Sigmoid colon (tissue), 7 donors: ENCODE results near the gene ZNF835. TPM values are rescaled to one million over a fixed set of nuclear protein-coding genes. Genes with fewer than 3 reads are reported as not detected.

Experiments used
- DNase-seq: peaks from one replicate; pipeline ENCODE4 v3.0.0-alpha.2; 2019
- H3K27ac ChIP-seq, 4 donors: fragments of 200-600 bp; sonication (generic); one replicate each; pipeline ENCODE4 v1.5.1; 2016 to 2019; ENCODE audit warnings: mild to moderate bottlenecking in 1 of 4
- H3K27me3 ChIP-seq, 3 donors: fragments of 200-600 bp; sonication (generic); one replicate each; pipeline ENCODE4 v1.5.1; 2019; ENCODE audit warnings: mild to moderate bottlenecking in 1 of 3
- H3K36me3 ChIP-seq, 4 donors: fragments of 200-600 bp; sonication (generic); one replicate each; pipeline ENCODE4 v1.5.1; 2016 to 2019
- H3K4me1 ChIP-seq, 4 donors: fragments of 200-600 bp; sonication (generic); one replicate each; pipeline ENCODE4 v1.5.1; 2017 to 2019
- H3K4me3 ChIP-seq, 4 donors: fragments of 200-600 bp; sonication (generic); one replicate each; pipeline ENCODE4 v1.5.1; 2017 to 2019; ENCODE audit warnings: mild to moderate bottlenecking in 2 of 4, moderate library complexity in 1 of 4
- H3K9me3 ChIP-seq, 4 donors: fragments of 200-600 bp in 3 of 4; sonication (generic) in 3 of 4; one replicate each; pipeline versions ENCODE4 v1.5.1 to v1.6.1; 2013 to 2019
- CTCF ChIP-seq, 4 experiments: fragments of 450-650 bp in 3 of 4; fragments of 200-600 bp in 1 of 4; IDR thresholded peaks; one replicate each; pipeline ENCODE4 v1.5.1; 2016 to 2019; ENCODE audit warnings: antibody characterized with exemption in 4 of 4, mild to moderate bottlenecking in 3 of 4, moderate library complexity in 2 of 4
- EP300 ChIP-seq, 4 donors: sonication (generic); formaldehyde crosslinking; IDR thresholded peaks; one replicate each; pipeline ENCODE4 v1.6.1; 2017; ENCODE audit warnings: antibody characterized with exemption in 4 of 4
- POLR2A ChIP-seq, 2 donors: fragments of 450-650 bp; IDR thresholded peaks; one replicate each; pipeline ENCODE4 v1.6.1; 2016; ENCODE audit warnings: antibody characterized with exemption in 2 of 2, mild to moderate bottlenecking in 2 of 2, moderate library complexity in 2 of 2
- POLR2AphosphoS5 ChIP-seq, 4 donors: sonication (generic); formaldehyde crosslinking; IDR thresholded peaks; one replicate each; pipeline ENCODE4 v1.6.1; 2017; ENCODE audit warnings: antibody characterized with exemption in 4 of 4
- WGBS, 2 donors: extraction: QIAGEN DNeasy Blood & Tissue Kit; methylation state at CpG; one replicate each; pipeline ENCODE4 v1.1.7; 2013; 5-methylcytosine and 5-hydroxymethylcytosine counted together
- intact Hi-C: fragments of 100-400 bp; cut with DNase I; formaldehyde crosslinking; loops from one replicate; pipeline ENCODE4 v1.15.1; 2023
- polyA plus RNA-seq, 3 donors: library from polyadenylated mRNA; stranded (reverse); fragments of 200-250 nt; gene quantifications; one replicate each; pipeline ENCODE4 v1.2.3, GENCODE V29; 2013
- total RNA-seq, 4 donors: library from RNA; depleted of rRNA; stranded (reverse); fragments of >200 nt; gene quantifications; one replicate each; pipeline ENCODE4 v1.1.0, GENCODE V29; 2016
- donor health status: healthy with polysubstance abuse.
- donor health status: Bipolar disorder and iron deficiency.
- donor health status: healthy.

Gene ZNF835
- total and polyA plus RNA-seq, 7 donors, result under 0.01 to 14.3 (median 5.3) TPM; not detected in 1

- Histone ChIP-seq H3K27me3 (no peaks in the 10 kb centered on the region), H3K9me3 (peaks cover 0 to 6% (median 0%) of the 10 kb centered on the region in 4 donors), H3K36me3 (no peaks in the 10 kb centered on the region), H3K4me3 (no peak overlapping the region), H3K27ac (no peak overlapping the region), H3K4me1 (no peaks in the 10 kb centered on the region)
- TF ChIP-seq POLR2A (IDR thresholded peaks at IDR 0.05), result no peak
- 15 to 24% methylated on average over 1 of the region's 1 CpG for WGBS, 2 donors
- intact Hi-C loops, result no loop called here
- no peak for DNase-seq
Observed at GRCh38 chr19:56710437-56710836, 38.9 kb upstream of the ZNF835 start.

GRCh38 chr19:56707821-56708220, 36.3 kb upstream of the ZNF835 start:
- H3K27me3 ChIP-seq, result no peaks in the 10 kb centered on the region
- WGBS, 2 donors, result 58 to 66% methylated on average over 3 of the region's 3 CpGs
- no peaks in the 10 kb centered on the region for H3K4me1 ChIP-seq
- H3K36me3 ChIP-seq, result no peaks in the 10 kb centered on the region
- DNase-seq, result no peak
- no peak overlapping the region for H3K4me3 ChIP-seq
- TF ChIP-seq POLR2A (IDR thresholded peaks at IDR 0.05) (no peak), EP300 (IDR thresholded peaks at IDR 0.05) (no peak), POLR2AphosphoS5 (IDR thresholded peaks at IDR 0.05) (no peak)
- H3K27ac ChIP-seq, result no peak overlapping the region
- intact Hi-C loops, result no loop called here
- H3K9me3 ChIP-seq, result peaks cover 0 to 8% (median 0%) of the 10 kb centered on the region in 4 donors

GRCh38 chr19:56705939-56706338, 34.4 kb upstream of the ZNF835 start:
- no peak for TF ChIP-seq CTCF (IDR thresholded peaks at IDR 0.05)
- TF ChIP-seq POLR2AphosphoS5 (IDR thresholded peaks at IDR 0.05), result no peak
- no peak for TF ChIP-seq EP300 (IDR thresholded peaks at IDR 0.05)
- TF ChIP-seq POLR2A (IDR thresholded peaks at IDR 0.05), result no peak
- WGBS, 2 donors, result 59 to 72% methylated on average over 1 of the region's 1 CpG
- H3K9me3 ChIP-seq, result peaks cover 0 to 8% (median 0%) of the 10 kb centered on the region in 4 donors

GRCh38 chr19:56701895-56702294, 30.3 kb upstream of the ZNF835 start:
- Histone ChIP-seq H3K36me3 (no peaks in the 10 kb centered on the region), H3K27me3 (no peaks in the 10 kb centered on the region), H3K4me1 (no peaks in the 10 kb centered on the region), H3K27ac (no peak overlapping the region), H3K9me3 (peaks cover 0 to 11% (median 0%) of the 10 kb centered on the region in 4 donors), H3K4me3 (no peak overlapping the region)
- TF ChIP-seq EP300 (IDR thresholded peaks at IDR 0.05) (no peak), POLR2A (IDR thresholded peaks at IDR 0.05) (no peak)
- WGBS, 2 donors, result 56 to 62% methylated on average over 1 of the region's 1 CpG
- no peak for DNase-seq
- intact Hi-C loops, result no loop called here

More at GRCh38 chr19:56705939-56706338, 34.4 kb upstream of the ZNF835 start:
- Histone ChIP-seq H3K27ac (no peak overlapping the region), H3K4me3 (no peak overlapping the region), H3K36me3 (no peaks in the 10 kb centered on the region), H3K4me1 (no peaks in the 10 kb centered on the region), H3K27me3 (no peaks in the 10 kb centered on the region)
- intact Hi-C loops, result no loop called here
- no peak for DNase-seq

- H3K27ac ChIP-seq, result no peak overlapping the region
- H3K4me1 ChIP-seq, result no peaks in the 10 kb centered on the region
- no peak overlapping the region for H3K4me3 ChIP-seq
- H3K9me3 ChIP-seq, result peaks cover 0 to 4% (median 0%) of the 10 kb centered on the region in 4 donors
- no peaks in the 10 kb centered on the region for H3K27me3 ChIP-seq
- H3K36me3 ChIP-seq, result no peaks in the 10 kb centered on the region
- TF ChIP-seq EP300 (IDR thresholded peaks at IDR 0.05) (no peak), POLR2A (IDR thresholded peaks at IDR 0.05) (no peak), CTCF (IDR thresholded peaks at IDR 0.05) (no peak), POLR2AphosphoS5 (IDR thresholded peaks at IDR 0.05) (no peak)
- no peak for DNase-seq
- intact Hi-C loops, result no loop called here
- 69 to 82% methylated on average over 3 of the region's 3 CpGs for WGBS, 2 donors
Observed at GRCh38 chr19:56699552-56699951, 28.0 kb upstream of the ZNF835 start.

- Histone ChIP-seq H3K4me1 (no peaks in the 10 kb centered on the region), H3K9me3 (peaks cover 0 to 7% (median 0%) of the 10 kb centered on the region in 4 donors), H3K27me3 (no peaks in the 10 kb centered on the region), H3K27ac (no peak overlapping the region), H3K4me3 (no peak overlapping the region), H3K36me3 (no peaks in the 10 kb centered on the region)
- TF ChIP-seq POLR2A (IDR thresholded peaks at IDR 0.05) (no peak), POLR2AphosphoS5 (IDR thresholded peaks at IDR 0.05) (no peak), EP300 (IDR thresholded peaks at IDR 0.05) (no peak), CTCF (IDR thresholded peaks at IDR 0.05) (no peak)
- DNase-seq, result no peak
- intact Hi-C loops, result no loop called here
- WGBS, 2 donors, result 66 to 78% methylated on average over 8 of the region's 8 CpGs
Observed at GRCh38 chr19:56692206-56692895, 20.8 kb upstream of the ZNF835 start.
